Activated T-cell treated with anti-CD3 and anti-CD28 coated beads for 48 hours (primary cell): ENCODE measurements around the gene FAM193A.
"Not testable (repeated sequence)": the region's sequence is repeated elsewhere in the genome, so short reads cannot be mapped to it uniquely, and the experiment has no call there.

Experiments used
- DNase-seq: peaks from one replicate; pipeline ENCODE4 v3.0.0-alpha.2; 2020; ENCODE audit warnings: low read depth

FAM193A gene, protein sequence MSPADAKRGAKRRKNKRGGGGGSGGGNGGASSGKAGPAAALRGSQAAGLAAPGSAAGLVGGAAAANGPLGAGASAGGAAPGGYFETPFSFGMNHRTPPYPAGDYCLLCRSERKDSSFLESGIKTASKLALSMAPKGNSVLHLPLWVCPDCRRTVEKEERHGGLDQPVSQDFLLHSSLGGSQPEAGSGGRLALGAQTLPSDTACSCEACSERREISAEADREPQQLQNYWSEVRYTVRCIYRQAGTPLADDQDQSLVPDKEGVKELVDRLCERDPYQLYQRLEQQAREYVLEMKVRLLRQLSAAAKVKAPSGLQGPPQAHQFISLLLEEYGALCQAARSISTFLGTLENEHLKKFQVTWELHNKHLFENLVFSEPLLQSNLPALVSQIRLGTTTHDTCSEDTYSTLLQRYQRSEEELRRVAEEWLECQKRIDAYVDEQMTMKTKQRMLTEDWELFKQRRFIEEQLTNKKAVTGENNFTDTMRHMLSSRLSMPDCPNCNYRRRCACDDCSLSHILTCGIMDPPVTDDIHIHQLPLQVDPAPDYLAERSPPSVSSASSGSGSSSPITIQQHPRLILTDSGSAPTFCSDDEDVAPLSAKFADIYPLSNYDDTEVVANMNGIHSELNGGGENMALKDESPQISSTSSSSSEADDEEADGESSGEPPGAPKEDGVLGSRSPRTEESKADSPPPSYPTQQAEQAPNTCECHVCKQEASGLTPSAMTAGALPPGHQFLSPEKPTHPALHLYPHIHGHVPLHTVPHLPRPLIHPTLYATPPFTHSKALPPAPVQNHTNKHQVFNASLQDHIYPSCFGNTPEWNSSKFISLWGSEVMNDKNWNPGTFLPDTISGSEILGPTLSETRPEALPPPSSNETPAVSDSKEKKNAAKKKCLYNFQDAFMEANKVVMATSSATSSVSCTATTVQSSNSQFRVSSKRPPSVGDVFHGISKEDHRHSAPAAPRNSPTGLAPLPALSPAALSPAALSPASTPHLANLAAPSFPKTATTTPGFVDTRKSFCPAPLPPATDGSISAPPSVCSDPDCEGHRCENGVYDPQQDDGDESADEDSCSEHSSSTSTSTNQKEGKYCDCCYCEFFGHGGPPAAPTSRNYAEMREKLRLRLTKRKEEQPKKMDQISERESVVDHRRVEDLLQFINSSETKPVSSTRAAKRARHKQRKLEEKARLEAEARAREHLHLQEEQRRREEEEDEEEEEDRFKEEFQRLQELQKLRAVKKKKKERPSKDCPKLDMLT (N-terminal part only)

GRCh38 chr4:2536193-2537010 is at the start of gene FAM193A:
FAM193A (plus strand) TSS chr4:2536647; CDS start chr4:2536916, 269 bp downstream.
- peak; percentile 99 for DNase-seq

DNA sequence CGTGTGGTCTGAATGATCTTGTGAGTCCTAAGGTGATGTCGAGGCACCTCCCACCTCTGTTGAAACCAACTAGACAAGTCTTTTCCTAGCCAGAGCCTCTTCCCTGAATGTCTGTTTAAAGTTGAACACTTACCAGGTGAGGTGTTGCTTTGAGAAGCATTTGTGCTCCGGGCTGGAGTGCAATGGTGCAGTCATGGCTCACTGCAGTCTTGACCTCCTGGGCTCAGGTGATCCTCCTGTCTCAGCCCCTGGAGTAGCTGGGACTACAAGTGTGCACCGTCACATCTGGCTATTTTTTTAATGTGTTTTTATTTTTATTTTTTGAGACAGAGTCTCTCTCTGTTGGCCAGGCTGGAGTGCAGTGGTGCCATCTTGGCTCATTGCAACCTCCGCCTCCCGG is 49.5 kb upstream of the FAM193A start:
- no peak for DNase-seq

GRCh38 chr4:2487632-2488031 is 48.8 kb upstream of the FAM193A start:
- no peak for DNase-seq

DNA sequence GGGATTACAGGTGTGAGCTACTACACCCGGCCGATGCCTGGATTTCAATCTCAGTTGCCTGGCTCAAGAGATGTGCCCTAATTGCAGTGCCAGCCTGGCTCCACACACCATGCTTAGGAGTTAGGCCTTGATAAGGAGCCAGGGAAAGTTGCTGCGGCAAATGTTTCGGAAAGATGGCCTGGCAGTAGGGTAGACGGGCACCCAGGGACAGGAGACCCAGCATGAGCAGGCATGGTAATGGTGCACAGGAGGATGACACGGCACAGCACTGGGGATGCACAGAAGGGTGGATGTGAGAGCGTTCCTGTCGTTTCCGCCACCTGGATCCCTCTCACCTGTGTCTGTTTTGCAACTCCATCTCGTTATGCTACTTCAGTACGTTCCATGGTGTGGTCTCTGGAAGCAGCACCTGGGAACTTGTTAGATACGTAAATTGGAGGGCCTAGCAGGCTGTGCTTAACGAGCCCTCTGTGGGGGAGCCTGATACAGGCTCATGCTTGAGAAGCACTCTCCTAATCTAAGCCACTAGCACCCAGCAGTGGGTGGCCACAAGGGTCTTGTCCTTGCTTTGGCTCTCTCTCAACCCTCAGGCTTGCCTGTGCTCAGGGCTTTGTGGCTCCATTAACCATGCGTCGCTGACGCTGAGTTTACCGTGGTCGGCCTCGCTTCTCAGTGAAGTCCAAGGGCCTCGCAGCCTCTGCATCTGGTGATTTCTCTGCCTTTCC is 47.2 kb upstream of the FAM193A start:
- DNase-seq: no peak

DNA sequence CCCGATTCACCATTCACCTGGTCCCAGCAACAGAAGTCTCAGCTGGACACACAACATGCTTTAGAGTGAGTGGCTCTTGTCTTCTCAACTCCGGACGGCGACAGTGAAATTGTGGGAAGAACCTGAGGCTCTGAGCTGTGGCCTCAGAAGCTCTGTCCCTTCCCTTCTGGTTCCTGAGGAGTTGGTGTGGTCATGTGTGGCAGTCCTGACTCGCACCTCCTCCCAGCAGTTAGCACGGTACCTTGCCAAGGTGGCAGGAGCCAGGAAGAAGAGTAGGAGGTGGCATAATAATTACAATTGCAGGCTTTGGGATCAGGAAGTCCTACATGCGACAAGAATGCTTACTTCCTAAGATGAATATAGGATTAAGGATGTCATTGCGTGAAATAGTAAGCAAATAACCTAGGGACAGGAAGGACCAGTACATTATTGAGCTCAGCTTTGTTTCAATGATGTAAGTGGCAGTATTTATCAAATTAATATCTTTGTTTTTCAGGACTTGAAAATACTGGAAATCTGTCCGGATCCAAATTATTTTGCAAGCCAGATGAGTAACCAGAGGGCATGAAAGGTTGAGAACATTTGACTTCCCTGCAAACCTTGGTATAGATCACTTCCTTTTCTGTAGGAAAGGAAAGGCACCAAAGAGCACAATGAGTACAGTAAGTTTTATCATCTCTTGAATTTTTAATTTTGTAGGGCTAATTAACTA is 46.5 kb upstream of the FAM193A start:
- DNase-seq: no peak

DNA sequence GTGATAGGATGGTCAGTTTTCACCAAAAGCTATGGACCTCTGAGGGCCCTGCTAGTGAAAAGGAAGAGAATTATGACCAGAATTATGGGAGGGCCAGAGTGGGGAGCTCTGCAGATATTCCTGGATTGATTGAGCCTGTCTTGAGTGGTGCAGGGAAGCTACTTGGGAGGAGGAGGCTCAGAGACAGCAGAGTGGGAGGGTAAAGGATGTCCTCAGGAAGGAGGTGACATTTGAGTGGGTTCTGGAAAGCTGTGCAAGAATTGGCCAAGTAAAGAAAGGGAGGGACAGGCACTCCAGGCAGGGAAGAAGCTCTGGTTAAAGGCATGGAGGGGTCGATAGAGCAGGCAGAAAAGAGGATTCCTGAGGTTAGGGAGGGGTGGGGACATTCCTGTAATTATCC is 43.5 kb upstream of the FAM193A start:
- no peak for DNase-seq

DNA sequence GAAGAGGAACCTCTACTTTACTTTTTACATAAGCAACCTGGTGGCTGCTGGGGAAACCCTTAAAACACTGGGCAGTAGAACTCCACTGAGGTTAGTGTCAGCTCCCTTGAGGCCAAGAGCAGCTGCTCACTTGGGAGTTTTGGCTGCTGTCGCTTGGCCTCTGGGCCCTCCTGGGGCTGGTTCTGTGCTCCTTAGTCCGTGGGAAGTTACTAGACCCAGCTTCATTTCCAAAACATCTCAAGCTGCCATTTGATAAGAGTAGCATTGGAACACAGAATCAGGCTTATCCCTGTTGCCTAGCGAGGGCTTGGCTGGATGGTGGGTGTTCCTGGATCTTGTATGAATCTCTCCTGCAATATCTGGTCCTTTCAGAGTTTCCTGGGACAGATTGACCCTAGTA is 41.5 kb upstream of the FAM193A start:
- no peak for DNase-seq

GRCh38 chr4:2497324-2497723 is 39.1 kb upstream of the FAM193A start:
- no peak for DNase-seq

DNA sequence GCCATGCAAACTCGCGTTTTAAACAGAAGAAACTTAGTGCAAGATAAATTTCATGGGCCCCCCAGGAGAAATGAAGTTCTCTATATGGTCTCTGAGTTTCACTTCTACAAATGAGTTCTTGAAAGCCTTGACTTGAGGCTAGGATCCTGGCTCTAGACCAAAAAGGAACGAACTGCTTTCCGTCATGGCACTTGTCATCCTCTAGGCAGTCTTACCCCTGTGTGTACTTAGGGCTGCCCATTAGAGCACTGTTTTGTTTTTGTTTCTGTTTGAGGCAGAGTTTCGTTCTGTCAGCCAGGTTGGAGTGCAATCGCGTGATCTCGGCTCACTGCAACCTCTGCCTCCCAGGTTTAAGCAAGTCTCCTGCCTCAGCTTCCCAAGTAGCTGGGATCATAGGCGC is 38.5 kb upstream of the FAM193A start:
- DNase-seq: no peak

GRCh38 chr4:2500547-2500946 is 35.9 kb upstream of the FAM193A start:
- no peak for DNase-seq

DNA sequence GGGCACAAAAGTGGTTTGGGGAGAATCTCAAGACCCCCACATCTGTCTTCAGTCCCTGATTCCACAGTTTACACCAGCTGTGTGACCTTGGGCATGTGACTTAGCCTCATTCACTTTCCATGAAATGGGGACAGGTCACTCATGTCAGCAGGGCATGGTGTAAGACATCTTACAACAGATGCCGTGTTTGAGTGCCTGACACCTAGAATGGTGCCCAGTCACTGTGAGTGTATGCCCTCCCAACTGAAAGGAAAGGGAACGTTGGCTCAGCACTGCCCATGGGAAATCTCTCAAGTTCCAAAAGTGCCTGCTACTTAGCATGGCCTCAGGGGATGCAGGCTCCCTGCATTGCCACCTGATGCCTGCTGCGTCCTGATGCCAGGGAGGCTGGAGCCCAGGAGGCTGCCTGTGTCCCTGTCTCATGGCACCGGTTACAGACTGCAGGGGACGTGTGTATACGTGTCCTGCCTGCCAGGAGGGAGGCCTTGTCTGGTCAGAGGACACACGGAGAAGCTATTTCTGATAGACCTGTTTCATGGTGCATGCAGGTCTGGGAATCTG is 35.3 kb upstream of the FAM193A start:
- no peak for DNase-seq

GRCh38 chr4:2503809-2504208 is 32.6 kb upstream of the FAM193A start:
- no peak for DNase-seq

DNA sequence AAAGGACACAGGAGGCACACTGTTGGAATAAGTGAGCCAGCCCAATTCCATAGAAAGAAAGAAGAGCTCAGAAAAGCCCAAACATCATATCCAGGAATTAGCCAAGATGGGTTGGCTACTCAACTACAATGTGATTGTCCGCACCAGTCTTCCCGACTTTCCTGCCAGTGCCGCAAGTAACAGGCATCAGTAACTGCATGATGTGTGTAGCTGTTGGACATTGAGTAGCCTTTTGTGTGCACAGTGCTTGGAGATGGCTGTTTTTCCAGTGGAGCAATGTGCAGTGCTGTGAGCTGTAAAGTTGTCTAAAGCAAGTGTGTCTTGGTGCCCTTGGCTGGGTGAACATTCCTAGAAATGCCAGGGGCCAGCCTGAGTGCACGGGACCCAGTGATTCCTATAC is 29.2 kb upstream of the FAM193A start:
- DNase-seq: no peak

DNA sequence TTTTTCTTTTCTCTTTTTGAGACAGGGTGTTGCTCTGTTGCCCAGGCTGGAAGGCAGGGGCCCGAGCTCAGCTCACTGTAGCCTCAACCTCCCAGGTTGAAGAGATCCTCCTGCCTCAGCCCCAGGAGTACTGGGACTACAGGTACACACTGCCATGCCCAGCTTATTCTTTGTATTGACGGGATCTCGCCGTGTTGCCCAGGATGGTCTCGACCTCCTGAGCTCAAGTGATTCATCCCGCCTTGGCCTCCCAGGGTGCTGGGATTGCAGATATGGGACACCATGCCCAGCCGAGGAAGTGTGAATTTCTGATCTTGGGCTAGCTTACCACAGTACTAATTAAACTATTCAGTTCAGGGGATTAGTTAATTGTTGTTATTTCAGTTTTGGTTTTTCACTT is 28.6 kb upstream of the FAM193A start:
- DNase-seq: no peak

DNA sequence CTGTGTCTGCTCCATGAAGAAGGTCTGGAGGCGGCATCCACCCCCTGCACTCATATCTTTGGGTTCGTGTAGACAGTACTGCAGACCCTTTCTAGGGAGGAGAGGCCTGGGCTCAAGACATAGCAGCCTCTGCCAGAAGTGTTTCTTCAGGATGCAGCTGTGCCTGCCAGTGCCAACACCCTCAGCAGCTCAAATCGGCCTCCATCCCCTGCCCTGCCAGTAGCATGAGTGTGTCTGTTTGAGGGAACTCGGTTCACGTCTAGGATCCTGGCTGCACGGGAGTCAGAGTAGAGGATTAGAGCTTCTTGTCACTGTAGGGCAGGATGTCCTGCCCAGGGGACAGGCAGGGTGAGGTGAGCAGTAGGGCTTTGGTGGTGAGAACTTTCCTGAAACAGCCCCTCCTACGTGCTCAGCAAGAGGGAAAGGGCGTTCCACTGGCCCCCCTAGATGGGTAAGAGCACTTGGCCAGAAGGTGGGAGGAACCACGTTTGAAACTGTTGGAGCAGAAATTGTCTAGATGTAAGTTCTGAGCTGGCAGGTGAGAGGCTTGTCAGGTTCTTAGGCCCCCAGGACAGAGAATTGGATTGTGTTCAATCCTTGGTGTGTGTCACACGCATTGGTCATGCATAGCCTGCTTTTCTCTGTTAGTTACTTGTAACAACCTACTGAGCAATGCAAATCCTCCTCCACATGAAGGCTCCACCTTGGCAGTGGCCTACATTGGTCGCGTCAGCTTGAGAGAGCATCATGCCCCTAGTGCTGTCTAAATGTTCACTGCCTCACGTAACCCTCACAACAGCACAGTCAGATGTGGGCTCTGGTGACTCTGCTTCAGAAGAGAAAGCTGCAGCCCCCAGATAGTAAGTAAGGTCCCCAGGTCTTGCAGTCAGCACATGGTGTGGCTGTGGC is 25.8 kb upstream of the FAM193A start:
- no peak for DNase-seq

DNA sequence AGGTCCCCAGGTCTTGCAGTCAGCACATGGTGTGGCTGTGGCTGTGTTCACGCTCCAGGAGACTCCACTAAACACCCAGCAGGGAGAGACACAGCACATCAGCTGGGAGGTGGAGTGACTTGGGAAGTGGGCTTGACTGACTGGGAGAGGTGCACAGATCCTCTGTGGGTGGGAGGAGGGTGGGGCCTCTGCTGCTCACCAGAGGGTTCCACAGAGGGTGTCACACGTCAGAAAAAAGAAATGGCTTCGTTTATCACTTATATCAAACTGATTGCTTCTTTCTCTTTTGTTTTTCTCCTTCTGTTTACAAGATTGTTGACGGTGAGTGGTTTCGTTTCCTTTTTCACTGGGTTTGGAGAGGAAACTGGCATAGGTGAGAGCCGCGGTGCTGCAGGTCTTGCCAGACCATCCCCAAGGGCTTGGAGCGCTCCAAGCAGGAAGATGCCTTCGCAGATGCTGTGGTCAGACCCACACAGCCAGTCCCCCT is 24.8 kb upstream of the FAM193A start:
- DNase-seq: no peak

DNA sequence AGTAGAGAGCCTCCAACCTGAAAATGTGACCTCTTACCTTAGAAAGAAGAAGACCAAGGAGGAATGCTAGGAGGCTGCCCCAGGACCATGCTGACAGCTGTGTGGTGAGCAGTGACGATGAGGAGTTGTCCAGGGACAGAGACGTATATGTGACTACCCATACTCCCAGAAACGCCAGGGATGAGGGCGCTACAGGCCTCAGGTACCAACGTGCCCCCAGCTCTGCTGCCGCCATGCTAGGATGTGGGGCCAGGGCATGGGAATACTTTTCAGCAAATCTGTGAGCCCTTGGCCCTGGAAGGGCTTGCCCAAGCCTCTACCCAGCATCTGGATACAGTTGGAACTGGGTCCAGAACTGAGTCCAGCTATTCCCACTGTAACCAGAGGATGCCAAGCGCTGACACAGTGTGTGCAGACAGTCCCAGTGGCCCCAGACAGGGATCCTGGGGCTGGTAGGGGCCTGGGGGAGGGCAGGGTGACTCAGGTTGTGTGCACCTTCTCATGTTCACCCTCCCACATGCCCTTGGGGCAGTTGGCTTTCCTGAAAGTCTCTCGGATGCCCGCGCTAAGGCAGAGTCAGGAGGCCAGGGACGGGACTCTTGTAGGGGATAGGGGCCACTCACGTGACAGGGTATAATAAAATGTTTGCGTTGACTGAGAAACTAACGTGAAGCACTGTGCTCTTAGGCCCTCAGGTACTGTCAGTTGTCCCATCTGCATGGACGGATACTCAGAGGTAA is 23.9 kb upstream of the FAM193A start:
- no peak for DNase-seq

- DNase-seq: not testable (repeated sequence)
Measured at GRCh38 chr4:2514193-2514592, 22.3 kb upstream of the FAM193A start.
